Left ventricle myocardium inferior (tissue), 1 donor: Measurements from ENCODE around the gene THNSL1. TPM values are rescaled to one million over a fixed set of nuclear protein-coding genes. Genes with fewer than 3 reads are reported as not detected.
A peak's percentile ranks its signal among the peaks of the same experiment; 100 is the strongest.
"Not testable (repeated sequence)": the region's sequence is repeated elsewhere in the genome, so short reads cannot be mapped to it uniquely, and the experiment has no call there.

Experiments used
- DNase-seq: peaks from one replicate; pipeline ENCODE4 v3.0.0-alpha.2; 2020
- H3K27ac ChIP-seq: fragments of 200-600 bp; replicated peaks from 2 replicates; pipeline ENCODE4 v1.8.0; 2021
- H3K27me3 ChIP-seq: fragments of 200-600 bp; 2 replicates; pipeline ENCODE4 v1.8.0; 2021; ENCODE audit warnings: low read depth
- H3K36me3 ChIP-seq: fragments of 200-600 bp; 2 replicates; pipeline ENCODE4 v1.8.0; 2021
- H3K4me1 ChIP-seq: fragments of 200-600 bp; 2 replicates; pipeline ENCODE4 v1.8.0; 2021
- H3K4me3 ChIP-seq: fragments of 200-600 bp; 2 replicates; pipeline ENCODE4 v1.8.0; 2021; ENCODE audit warnings: mild to moderate bottlenecking, moderate library complexity
- H3K9me3 ChIP-seq: fragments of 200-600 bp; replicated peaks from 2 replicates; pipeline ENCODE4 v1.8.0; 2021
- CTCF ChIP-seq: fragments of 200-600 bp; IDR thresholded peaks from 2 replicates; pipeline ENCODE4 v1.8.0; 2021; ENCODE audit warnings: antibody characterized with exemption, mild to moderate bottlenecking, borderline replicate concordance
- intact Hi-C: fragments of 100-400 bp; cut with micrococcal nuclease; formaldehyde crosslinking; loops from one replicate; pipeline ENCODE4 v1.11.0; 2022
- long read RNA-seq: library from polyadenylated mRNA; unstranded; transcript quantifications from one replicate; pipeline ENCODE4 v2.0.0, GENCODE V29; 2021
- total RNA-seq: library from RNA; stranded (reverse); fragmentation: NEBNext Ultra II Directional; extraction: Animal tissue kit (Norgen Biotek cat#: 25700); gene quantifications from one replicate; pipeline ENCODE4 v1.2.1, GENCODE V29; 2021
- donor health status: DM: no; HTN: yes; CAD: no; lungs with severe emphysema.

THNSL1 gene, protein sequence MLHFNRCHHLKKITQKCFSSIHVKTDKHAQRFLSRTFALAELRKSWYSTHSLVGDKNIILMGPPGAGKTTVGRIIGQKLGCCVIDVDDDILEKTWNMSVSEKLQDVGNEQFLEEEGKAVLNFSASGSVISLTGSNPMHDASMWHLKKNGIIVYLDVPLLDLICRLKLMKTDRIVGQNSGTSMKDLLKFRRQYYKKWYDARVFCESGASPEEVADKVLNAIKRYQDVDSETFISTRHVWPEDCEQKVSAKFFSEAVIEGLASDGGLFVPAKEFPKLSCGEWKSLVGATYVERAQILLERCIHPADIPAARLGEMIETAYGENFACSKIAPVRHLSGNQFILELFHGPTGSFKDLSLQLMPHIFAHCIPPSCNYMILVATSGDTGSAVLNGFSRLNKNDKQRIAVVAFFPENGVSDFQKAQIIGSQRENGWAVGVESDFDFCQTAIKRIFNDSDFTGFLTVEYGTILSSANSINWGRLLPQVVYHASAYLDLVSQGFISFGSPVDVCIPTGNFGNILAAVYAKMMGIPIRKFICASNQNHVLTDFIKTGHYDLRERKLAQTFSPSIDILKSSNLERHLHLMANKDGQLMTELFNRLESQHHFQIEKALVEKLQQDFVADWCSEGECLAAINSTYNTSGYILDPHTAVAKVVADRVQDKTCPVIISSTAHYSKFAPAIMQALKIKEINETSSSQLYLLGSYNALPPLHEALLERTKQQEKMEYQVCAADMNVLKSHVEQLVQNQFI
- 5.3 TPM for total RNA-seq
- long read RNA-seq, transcript THNSL1-201 (3 exons, 3,691 nt): major isoform, 12 of 21 reads
- long read RNA-seq, transcript THNSL1-202 (3 exons, 3,788 nt): minor isoform, 8 of 21 reads
- long read RNA-seq, partial matches to known transcripts: 0 of 21 reads
- long read RNA-seq, other reads (novel, unspliced or antisense): 1 of 21 reads

DNA sequence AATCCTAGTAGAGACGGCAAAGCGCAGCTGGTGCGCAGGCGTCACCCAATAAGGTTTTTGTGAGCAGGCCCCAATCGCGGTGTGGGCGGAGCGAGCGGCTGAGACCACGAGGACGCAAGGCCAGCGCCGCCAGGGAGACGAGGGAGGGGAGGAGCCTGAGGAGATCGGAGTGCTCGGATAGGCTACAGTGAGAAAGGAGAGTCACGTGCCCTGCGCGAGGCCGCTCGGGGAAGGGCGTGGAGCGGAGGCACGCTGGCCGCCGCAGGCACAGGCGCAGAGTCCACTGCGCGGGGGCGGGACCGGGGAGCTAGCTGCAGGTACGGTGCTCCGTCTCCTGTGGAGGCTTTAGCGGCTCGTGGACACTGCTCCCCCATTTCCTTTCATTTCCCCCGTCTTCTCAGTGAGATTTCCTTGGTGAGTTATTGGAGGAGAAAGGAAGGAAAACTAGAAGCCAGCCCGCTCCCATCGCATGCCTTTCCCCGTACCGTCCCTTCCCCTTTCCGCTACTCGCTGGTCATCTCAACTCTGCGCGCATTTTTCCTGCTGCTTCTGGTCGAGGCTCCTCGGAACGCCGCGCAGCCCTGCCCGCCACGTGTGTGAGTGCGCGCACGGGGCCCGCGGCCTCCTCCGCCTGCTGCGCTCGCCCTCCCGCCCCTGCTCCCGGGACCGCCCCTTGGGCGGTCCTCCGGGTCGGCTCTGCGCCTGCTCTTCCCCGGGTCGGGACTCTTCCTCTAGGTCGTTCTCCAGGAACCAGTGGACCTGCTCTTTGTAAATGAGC is at the start of gene THNSL1:
THNSL1 (plus strand) TSS at position 237 of the 778 bp plus-strand sequence. CDS start 6,612 bp downstream, outside the sequence.
- peak; percentile 99 for DNase-seq
- intact Hi-C loops: no loop called here
- H3K27me3 ChIP-seq: no peaks in the 10 kb centered on the region
- H3K27ac ChIP-seq: peak within 1 kb of the TSS; percentile 97
- TF ChIP-seq CTCF: no peak
- no peaks in the 10 kb centered on the region for H3K36me3 ChIP-seq
- H3K9me3 ChIP-seq: no peaks in the 10 kb centered on the region
- peaks cover 25% of the 10 kb centered on the region for H3K4me1 ChIP-seq
- peak within 1 kb of the TSS; percentile 81 for H3K4me3 ChIP-seq

- intact Hi-C loops: no loop called here
- DNase-seq: no peak
- no peak for TF ChIP-seq CTCF
These were observed 49.4 kb upstream of the THNSL1 start for GRCh38 chr10:24966962-24967481.

DNA sequence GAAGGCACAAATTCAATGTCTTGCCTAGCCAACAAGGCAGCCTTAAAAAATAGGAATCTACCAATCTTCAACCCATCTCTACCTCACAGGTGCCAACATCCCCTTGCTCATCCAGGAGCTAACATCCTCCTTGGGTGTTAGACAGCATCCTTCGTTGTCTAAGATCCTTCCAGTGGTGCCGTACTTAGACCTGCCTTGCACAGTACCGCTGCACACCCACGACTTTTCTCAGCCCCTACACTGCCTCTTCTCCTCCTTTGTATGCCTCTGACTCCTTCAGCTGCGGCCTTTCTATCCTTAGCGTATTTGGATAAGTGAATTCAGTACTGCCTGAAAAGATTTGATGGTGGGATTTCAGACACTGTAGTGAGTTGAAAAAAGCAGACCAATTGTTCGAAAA is 48.1 kb upstream of the THNSL1 start:
- intact Hi-C loops: no loop called here
- H3K4me3 ChIP-seq: no peak overlapping the region
- H3K27ac ChIP-seq: no peak overlapping the region
- H3K36me3 ChIP-seq: no peaks in the 10 kb centered on the region
- peaks cover 10% of the 10 kb centered on the region for H3K4me1 ChIP-seq
- DNase-seq: no peak
- no peak for TF ChIP-seq CTCF
- H3K9me3 ChIP-seq: no peaks in the 10 kb centered on the region
- H3K27me3 ChIP-seq: no peaks in the 10 kb centered on the region

More at GRCh38 chr10:24966962-24967481, 49.4 kb upstream of the THNSL1 start:
- Histone ChIP-seq H3K27me3 (no peaks in the 10 kb centered on the region), H3K36me3 (no peaks in the 10 kb centered on the region), H3K9me3 (no peaks in the 10 kb centered on the region), H3K4me3 (no peak overlapping the region), H3K4me1 (peaks cover 16% of the 10 kb centered on the region), H3K27ac (no peak overlapping the region)

DNA sequence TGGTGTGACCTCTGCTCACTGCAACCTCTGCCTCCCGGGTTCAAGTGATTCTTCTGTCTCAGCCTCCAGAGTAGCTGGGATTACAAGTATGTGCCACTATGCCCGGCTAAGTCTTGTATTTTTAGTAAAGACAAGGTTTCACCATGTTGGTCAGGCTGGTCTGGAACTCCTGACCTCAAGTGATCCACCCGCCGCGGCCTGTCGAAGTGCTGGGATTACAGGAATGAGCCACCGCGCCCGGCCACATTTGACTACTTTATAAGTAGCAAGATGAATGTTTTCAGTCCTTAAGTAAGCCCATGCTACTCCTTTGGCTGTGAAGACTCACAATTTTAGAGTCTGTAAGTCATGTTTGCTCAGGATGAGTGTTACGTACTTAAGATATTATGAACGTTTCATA is 47.5 kb upstream of the THNSL1 start:
- H3K36me3 ChIP-seq, H3K9me3 ChIP-seq, H3K4me1 ChIP-seq, H3K27me3 ChIP-seq, H3K27ac ChIP-seq, DNase-seq, H3K4me3 ChIP-seq, intact Hi-C loops: not testable (repeated sequence)

GRCh38 chr10:24969841-24970281 is 46.6 kb upstream of the THNSL1 start:
- H3K36me3 ChIP-seq: no peaks in the 10 kb centered on the region
- TF ChIP-seq CTCF: no peak
- H3K4me3 ChIP-seq: no peak overlapping the region
- H3K9me3 ChIP-seq: no peaks in the 10 kb centered on the region
- peaks cover 17% of the 10 kb centered on the region for H3K4me1 ChIP-seq
- peak overlapping the region; percentile 0 for H3K27ac ChIP-seq
- intact Hi-C loops: no loop called here
- no peak for DNase-seq
- H3K27me3 ChIP-seq: no peaks in the 10 kb centered on the region
